Nucleus accumbens (tissue), 56 donors: ENCODE measurements around the gene NEURL1B.
"Not testable (repeated sequence)": the region's sequence is repeated elsewhere in the genome, so short reads cannot be mapped to it uniquely, and the experiment has no call there.

Experiments
- DNase-seq, 56 donors: peaks; one replicate each; lab custom pipeline; 2025; lab: John Stamatoyannopoulos, UW

Gene NEURL1B

DNA sequence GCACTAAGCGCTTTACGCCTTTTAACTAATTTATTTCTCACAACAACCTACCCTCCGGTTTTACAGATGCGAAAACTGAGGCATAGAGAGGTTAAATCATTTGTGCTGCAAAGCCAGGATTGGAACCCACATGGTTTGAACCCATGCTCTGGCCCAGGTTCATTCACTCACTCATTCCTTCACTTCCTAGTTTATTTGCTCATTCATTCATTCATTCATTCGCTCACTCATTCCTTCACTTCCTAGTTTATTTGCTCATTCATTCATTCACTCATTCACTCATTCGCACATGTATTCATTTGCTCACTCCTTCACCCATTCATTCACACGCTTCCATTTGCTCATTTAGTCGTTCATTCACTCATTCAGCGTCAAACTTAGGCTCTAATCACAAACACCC lies 29.4 kb downstream of the NEURL1B start:
- no peak for DNase-seq

DNA sequence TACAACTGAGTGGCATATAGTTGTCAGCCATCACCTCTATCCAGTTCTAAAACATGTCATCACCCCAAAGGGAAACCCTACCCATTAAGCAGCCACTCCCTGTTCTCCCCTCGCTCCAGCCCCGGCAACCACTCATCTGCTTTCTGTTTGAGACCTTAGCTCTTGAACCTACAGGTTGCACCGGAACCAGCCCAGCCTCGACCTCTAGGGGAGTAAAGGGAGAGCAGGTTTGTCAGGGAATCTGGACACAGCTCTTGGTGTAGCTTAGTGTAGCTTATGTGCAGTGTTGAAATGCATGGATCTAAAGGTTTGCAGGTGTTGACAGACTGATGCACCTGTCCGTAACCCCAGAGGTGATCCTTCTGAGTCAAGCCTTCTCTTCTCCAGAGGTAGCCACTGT lies 30.0 kb downstream of the NEURL1B start:
- DNase-seq: no peak

DNA sequence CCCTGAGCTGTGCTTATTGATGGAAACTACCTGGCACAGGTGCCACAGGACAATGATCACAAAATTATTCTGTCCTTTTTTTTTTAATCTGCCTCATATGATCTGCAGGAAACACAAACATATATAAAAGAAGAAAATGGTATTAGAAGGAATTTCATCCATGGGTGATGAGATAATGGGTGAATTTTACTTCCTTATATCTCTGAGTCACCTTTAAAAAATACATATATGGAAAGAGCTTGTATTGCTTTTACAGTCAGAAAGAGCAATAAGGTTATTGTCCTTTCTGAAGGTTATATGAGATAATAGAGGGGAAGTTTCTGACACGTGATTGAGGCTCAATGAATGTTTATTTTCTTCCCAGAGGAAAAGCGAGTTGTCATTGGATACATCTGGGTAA lies 31.6 kb downstream of the NEURL1B start:
- no peak for DNase-seq

DNA sequence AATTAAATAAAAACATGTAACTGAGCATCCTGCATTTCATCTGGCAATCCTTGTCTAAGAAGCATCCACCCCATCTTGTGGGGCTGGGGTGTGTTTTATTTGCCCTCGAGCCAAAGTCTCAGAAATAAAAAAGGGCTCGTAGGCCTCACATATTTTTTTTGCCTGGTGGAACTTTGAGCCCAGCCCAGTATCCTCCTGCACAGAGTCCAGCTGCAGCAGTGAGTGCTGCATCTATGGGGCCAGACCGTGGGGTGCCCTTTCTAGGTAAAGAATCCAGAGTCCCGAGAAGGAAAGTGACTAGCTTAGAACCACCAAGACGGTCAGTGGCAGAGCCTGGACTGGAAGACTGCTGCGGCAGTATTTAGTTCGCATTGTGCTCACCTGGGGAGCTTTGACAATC lies 33.1 kb downstream of the NEURL1B start:
- DNase-seq: no peak

GRCh38 chr5:172676914-172677475 lies 35.9 kb downstream of the NEURL1B start:
- DNase-seq: no peak

- DNase-seq: not testable (repeated sequence)
Observed at GRCh38 chr5:172678362-172678874, 37.4 kb downstream of the NEURL1B start.

- peak in 46 of 56 donors; percentile 8 to 82 (median 40) for DNase-seq
Observed at GRCh38 chr5:172678902-172679301, 37.8 kb downstream of the NEURL1B start.

GRCh38 chr5:172679628-172680212 lies 38.7 kb downstream of the NEURL1B start:
- no peak for DNase-seq

- no peak for DNase-seq
Observed at GRCh38 chr5:172680921-172681320, 39.9 kb downstream of the NEURL1B start.

DNA sequence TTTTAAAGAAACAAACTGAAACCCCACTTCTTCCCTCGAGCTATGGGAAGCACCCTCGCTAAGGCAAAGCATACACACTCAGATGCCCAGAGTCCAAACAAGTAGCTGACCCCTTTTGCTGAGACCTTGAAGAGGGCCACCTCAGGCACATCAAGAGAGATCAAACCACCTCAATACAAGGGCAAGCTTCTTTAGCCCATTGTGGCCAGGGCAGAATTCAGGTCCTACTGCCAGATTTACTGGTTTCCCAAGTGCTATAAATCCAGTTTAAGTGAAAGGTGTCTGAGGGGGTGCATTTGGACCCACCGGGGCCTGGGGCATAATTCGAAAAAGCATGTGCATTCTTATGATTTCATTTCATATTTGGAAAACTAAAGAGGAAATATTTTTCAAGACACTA lies 40.4 kb downstream of the NEURL1B start:
- DNase-seq: no peak

DNA sequence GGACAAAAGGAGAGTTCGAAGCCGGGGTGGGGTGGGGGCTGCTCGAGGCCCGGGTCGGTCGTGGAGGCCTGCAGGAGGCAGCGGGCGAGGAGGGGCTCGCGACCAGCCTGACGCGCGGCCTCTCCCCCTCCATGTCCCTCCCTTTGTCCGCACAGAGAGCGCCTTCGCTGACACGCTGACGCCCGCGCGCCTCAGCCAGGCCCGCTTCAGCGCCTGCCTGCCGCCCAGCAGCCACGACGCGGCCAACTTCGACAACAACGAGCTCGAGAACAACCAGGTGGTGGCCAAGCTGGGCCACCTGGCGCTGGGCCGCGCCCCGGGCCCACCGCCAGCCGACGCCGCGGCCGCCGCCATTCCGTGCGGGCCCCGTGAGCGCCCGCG lies 42.2 kb downstream of the NEURL1B start:
- DNase-seq: no peak

GRCh38 chr5:172683645-172684471 lies 42.8 kb downstream of the NEURL1B start:
- no peak for DNase-seq

DNA sequence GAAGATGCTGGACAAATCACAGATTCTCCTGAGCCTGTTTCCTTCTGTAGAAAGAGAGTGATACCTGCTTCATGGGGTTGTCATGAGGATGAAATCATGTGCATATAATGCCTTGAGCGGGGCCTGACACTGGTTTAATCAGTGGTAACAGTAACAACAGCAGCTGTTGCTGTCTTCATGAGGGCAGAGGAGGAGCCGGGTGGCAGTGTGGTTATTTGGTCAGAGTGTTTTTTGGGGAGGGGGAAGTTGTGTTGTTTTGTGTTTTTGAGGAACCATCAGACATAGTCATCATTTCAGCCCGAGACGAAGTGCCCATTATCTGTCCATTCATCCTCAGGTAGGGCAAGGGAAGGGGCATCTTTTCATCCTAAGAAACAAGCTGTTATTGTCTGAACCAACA lies 44.0 kb downstream of the NEURL1B start:
- no peak for DNase-seq

DNA sequence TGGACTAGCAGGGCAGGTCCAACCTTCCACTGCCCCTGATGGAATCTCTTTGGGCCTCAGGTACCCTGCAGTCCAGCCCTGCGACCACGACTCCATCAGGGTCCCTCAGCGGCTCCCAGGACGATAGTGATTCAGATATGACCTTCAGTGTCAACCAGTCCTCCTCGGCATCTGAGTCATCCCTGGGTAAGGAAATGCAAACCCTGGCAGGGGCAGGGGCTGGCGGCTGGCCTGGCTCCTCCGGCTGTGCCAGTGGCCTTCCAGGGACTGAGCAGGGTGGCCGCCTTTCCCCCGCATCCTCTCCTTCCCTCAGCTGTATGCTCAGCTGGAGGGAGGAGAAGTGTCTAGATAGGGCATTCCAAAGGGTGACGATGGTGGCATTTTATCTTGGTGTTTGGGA lies 45.0 kb downstream of the NEURL1B start:
- DNase-seq: no peak

GRCh38 chr5:172686539-172687390 lies 45.7 kb downstream of the NEURL1B start:
- no peak for DNase-seq

GRCh38 chr5:172687940-172688339 lies 46.9 kb downstream of the NEURL1B start:
- no peak for DNase-seq

DNA sequence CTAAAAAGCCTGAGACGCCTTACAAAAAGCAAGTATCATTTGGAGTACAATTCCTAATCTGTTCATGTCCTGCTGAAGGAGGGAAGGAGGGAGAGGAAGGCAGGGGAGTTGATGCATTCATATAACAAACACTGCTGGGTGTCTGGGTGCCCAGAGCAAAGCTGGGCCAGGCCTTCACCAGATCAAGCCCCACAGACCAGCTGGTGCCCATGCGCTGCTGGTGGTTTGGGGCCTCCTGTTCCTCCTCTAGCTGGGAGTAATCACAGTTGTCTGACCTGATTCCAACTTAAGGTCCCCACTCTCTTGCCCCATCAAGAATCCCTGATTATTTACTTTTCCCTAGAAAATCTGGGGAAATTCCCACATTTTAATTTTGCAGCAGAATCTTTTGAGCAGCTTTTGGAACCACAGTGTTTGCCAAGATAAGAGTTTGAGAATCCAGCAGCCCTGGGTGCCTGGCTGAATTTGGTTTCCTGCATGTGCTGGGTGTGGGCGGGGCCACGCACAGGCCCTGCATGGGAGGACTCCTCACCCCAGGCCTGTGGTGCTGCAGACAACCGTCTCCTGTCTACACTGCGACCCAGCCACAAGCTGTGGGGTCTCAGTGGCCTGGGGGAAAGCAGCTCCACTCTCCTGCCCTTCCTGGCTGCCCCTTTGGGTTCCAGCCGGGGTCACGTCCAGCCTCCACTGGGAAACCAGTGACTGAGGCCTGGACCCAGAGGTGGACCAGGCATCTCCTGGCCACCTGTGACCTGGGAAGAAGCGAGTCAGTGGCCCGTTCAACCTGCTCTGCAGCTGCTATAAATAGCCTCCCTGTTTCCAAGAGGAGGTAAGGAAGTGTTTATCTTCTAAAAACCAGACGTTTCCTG lies 47.5 kb downstream of the NEURL1B start:
- no peak for DNase-seq

DNA sequence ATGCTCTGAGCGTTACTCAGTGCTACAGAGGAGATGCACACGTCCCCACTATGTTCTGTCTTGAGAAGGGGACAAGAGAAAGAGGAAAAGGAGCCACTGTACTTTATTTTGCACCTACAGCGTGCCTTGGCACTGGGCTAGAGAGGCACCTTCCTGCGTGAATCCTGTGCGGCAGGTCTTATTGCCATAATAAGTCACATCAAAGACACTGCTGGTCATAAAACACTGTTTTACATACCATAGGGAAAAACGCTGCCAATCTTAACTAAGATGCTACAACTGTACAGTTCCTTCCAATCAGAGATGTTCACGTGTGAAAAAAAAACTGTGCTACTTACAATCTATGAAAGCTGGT lies 48.1 kb downstream of the NEURL1B start:
- DNase-seq: no peak

GRCh38 chr5:172689801-172690200 lies 48.7 kb downstream of the NEURL1B start:
- no peak for DNase-seq
